GM15510 (cell line): ENCODE measurements around the gene RNF7.

Source experiments
- POLR2A ChIP-seq: IDR thresholded peaks from 3 replicates; pipeline ENCODE4 v1.6.1; 2011; ENCODE audit warnings: borderline replicate concordance; ENCODE audit not compliant: insufficient read length; ENCODE audit errors: extremely low read depth

Gene RNF7

GRCh38 chr3:141738022-141738890, at the start of gene RNF7:
Gene RNF7, plus strand, starts transcription at chr3:141738298. Its CDS starts 44 bp downstream, at chr3:141738342.
- peak; percentile 82 for TF ChIP-seq POLR2A

GRCh38 chr3:141690431-141691072, 47.5 kb upstream of the RNF7 start:
- TF ChIP-seq POLR2A, result no peak

- no peak for TF ChIP-seq POLR2A
These were observed 38.8 kb upstream of the RNF7 start for GRCh38 chr3:141699324-141699723.

GRCh38 chr3:141699897-141700296, 38.2 kb upstream of the RNF7 start:
- no peak for TF ChIP-seq POLR2A

- TF ChIP-seq POLR2A, result no peak
These were observed 30.3 kb upstream of the RNF7 start for GRCh38 chr3:141707741-141708203.

GRCh38 chr3:141708367-141708766, 29.7 kb upstream of the RNF7 start:
- TF ChIP-seq POLR2A, result no peak

- no peak for TF ChIP-seq POLR2A
These were observed 28.9 kb upstream of the RNF7 start for GRCh38 chr3:141709126-141709770.

- no peak for TF ChIP-seq POLR2A
These were observed 28.0 kb upstream of the RNF7 start for GRCh38 chr3:141710121-141710520.

GRCh38 chr3:141710888-141711616, 27.0 kb upstream of the RNF7 start:
- no peak for TF ChIP-seq POLR2A

- no peak for TF ChIP-seq POLR2A
These were observed 23.4 kb upstream of the RNF7 start for GRCh38 chr3:141714671-141715070.

GRCh38 chr3:141722081-141722480, 16.0 kb upstream of the RNF7 start:
- TF ChIP-seq POLR2A, result no peak

- no peak for TF ChIP-seq POLR2A
These were observed 15.4 kb upstream of the RNF7 start for GRCh38 chr3:141722648-141723047.

- no peak for TF ChIP-seq POLR2A
These were observed 14.8 kb upstream of the RNF7 start for GRCh38 chr3:141723255-141723654.

GRCh38 chr3:141724186-141724585, 13.9 kb upstream of the RNF7 start:
- TF ChIP-seq POLR2A, result no peak

- no peak for TF ChIP-seq POLR2A
These were observed 13.1 kb upstream of the RNF7 start for GRCh38 chr3:141725036-141725435.

- TF ChIP-seq POLR2A, result no peak
These were observed 11.6 kb upstream of the RNF7 start for GRCh38 chr3:141726483-141726882.
